ENCODE measurements around the gene CD59. TPM values are rescaled to one million over a fixed set of nuclear protein-coding genes. Genes with fewer than 3 reads are reported as not detected.

Gene CD59
- total and polyA plus RNA-seq, 2 of the 4 experiments (the other 2 are of a cell fraction), result 765 to 1,140 TPM

DNA sequence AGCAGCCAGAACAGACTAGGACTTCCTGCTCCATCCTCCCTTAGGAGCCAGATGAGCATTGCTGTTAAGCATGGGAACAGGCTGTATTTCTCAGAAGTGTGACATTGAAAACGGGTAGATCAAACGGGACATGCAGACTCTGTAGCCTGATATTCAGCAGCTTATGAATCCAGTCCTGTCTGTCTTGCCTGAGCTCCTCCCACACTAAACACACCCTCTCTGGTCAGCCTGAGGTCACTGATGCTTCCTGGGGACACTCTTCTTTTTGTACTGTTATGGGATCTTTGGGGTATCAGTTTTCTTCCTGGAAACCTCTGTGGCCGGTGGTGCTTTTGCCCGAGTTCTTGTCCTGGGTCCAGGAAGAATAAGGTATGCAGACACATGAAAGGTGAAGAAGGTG lies 71.4 kb downstream of the CD59 start:
- no TSS peak for BruUV-seq (replicated peaks)
- dilution Hi-C loops (cut with HindIII; ENCODE audit: low sequenced_read_pairs, unreplicated experiment), result no loop called here
- in situ Hi-C loops (cut with MboI; ENCODE audit: low sequenced_read_pairs), result no loop called here

More for the DNA sequence above, 71.4 kb downstream of the CD59 start:
- Histone ChIP-seq H2BK15ac (ENCODE audit: low read depth, low read length) (no peak overlapping the region), H2BK20ac (ENCODE audit: low read depth, low read length) (no peak overlapping the region), H3K23ac (ENCODE audit: low read depth, low read length) (peak overlapping the region; percentile 48), H4K20me1 (ENCODE audit: insufficient read depth, low read length) (no peaks in the 10 kb centered on the region), H2AK9ac (replicated peaks; ENCODE audit: low read depth, low read length, poor library complexity) (no peak overlapping the region), H3K9ac (ENCODE audit: low read depth, low read length) (no peak overlapping the region), H3K56ac (ENCODE audit: extremely low read depth, insufficient read depth, low read length) (no peak overlapping the region), H3K4me2 (ENCODE audit: low read depth, low read length) (no peak overlapping the region), H3K79me1 (ENCODE audit: low read depth in 1 of 2, low read length in 2 of 2) (peaks cover 0 to 3% of the 10 kb centered on the region in 2 experiments; a peak in 1 of 4 replicates), H4K5ac (ENCODE audit: low read depth, low read length) (no peak overlapping the region), H2AK5ac (ENCODE audit: low read depth, low read length) (no peak overlapping the region), H3K36me3 (ENCODE audit: control insufficient read depth, insufficient read depth, low read length) (no peaks in the 10 kb centered on the region), H3K18ac (ENCODE audit: low read depth, low read length) (no peak overlapping the region), H3K4me3 (ENCODE audit: insufficient read depth, low read depth, low read length) (no peak overlapping the region), H3K9me1 (ENCODE audit: insufficient read depth, low read length) (no peaks in the 10 kb centered on the region; the same call in 1 of the 2 replicates), H3K14ac (replicated peaks; ENCODE audit: low read depth, low read length) (no peak overlapping the region), H3K4ac (ENCODE audit: low read depth, low read length) (no peak overlapping the region), H2BK5ac (ENCODE audit: low read depth, low read length, poor library complexity, severe bottlenecking) (no peak overlapping the region), H3K27me3 (ENCODE audit: control insufficient read depth, insufficient read depth, low read length) (no peaks in the 10 kb centered on the region), H4K8ac (ENCODE audit: low read depth in 2 of 2, low read length in 2 of 2) (no peak overlapping the region), H4K91ac (ENCODE audit: insufficient read depth, low read depth, low read length) (no peak overlapping the region), H3K4me1 (ENCODE audit: control insufficient read depth, insufficient read depth, low read length) (0 out of 2 replicates have a peak, but pooled peaks cover 2% of the 10 kb centered on the region), H2BK120ac (ENCODE audit: low read depth, low read length) (no peak overlapping the region), H2AFZ (replicated peaks; ENCODE audit: low read length, poor library complexity) (no peak overlapping the region), H3K9me3 (ENCODE audit: control insufficient read depth, insufficient read depth, low read length) (no peaks in the 10 kb centered on the region), H3K27ac (ENCODE audit: insufficient read depth, low read length) (no peak overlapping the region)
- TF ChIP-seq FOS (IDR thresholded peaks at IDR 0.05; ENCODE audit: low read depth, low read length) (no peak), CEBPB (IDR thresholded peaks at IDR 0.05; ENCODE audit: low read depth, low read length) (no peak), MAFK (IDR thresholded peaks at IDR 0.05; ENCODE audit: low read depth, low read length) (no peak), BHLHE40 (IDR thresholded peaks at IDR 0.05; ENCODE audit: low read depth, low read length) (no peak), MAZ (IDR thresholded peaks at IDR 0.05; ENCODE audit: borderline replicate concordance, low read depth, low read length) (no peak), SMC3 (IDR thresholded peaks at IDR 0.05; ENCODE audit: low read depth, low read length) (no peak), RFX5 (IDR thresholded peaks at IDR 0.05; ENCODE audit: low read depth, low read length) (no peak), MXI1 (IDR thresholded peaks at IDR 0.05; ENCODE audit: borderline replicate concordance, low read depth, low read length) (no peak), POLR2A (IDR thresholded peaks at IDR 0.05; ENCODE audit: low read depth, low read length) (no peak)
- TF ChIP-seq, protein P1, sequence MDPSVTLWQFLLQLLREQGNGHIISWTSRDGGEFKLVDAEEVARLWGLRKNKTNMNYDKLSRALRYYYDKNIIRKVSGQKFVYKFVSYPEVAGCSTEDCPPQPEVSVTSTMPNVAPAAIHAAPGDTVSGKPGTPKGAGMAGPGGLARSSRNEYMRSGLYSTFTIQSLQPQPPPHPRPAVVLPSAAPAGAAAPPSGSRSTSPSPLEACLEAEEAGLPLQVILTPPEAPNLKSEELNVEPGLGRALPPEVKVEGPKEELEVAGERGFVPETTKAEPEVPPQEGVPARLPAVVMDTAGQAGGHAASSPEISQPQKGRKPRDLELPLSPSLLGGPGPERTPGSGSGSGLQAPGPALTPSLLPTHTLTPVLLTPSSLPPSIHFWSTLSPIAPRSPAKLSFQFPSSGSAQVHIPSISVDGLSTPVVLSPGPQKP (IDR thresholded peaks at IDR 0.05; ENCODE audit: borderline replicate concordance, low read depth, low read length), result no peak
- TF ChIP-seq, protein P2, sequence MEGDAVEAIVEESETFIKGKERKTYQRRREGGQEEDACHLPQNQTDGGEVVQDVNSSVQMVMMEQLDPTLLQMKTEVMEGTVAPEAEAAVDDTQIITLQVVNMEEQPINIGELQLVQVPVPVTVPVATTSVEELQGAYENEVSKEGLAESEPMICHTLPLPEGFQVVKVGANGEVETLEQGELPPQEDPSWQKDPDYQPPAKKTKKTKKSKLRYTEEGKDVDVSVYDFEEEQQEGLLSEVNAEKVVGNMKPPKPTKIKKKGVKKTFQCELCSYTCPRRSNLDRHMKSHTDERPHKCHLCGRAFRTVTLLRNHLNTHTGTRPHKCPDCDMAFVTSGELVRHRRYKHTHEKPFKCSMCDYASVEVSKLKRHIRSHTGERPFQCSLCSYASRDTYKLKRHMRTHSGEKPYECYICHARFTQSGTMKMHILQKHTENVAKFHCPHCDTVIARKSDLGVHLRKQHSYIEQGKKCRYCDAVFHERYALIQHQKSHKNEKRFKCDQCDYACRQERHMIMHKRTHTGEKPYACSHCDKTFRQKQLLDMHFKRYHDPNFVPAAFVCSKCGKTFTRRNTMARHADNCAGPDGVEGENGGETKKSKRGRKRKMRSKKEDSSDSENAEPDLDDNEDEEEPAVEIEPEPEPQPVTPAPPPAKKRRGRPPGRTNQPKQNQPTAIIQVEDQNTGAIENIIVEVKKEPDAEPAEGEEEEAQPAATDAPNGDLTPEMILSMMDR (conservative IDR thresholded peaks at IDR 0.05; ENCODE audit: low read depth, low read length), result no peak
- CTCF ChIA-PET, result no interaction called here
- WGBS, 2 experiments (ENCODE audit: extremely low coverage in 2 of 2, insufficient read length in 1 of 2), result no CpG with 5 or more reads among the region's 4 CpGs
- peak; percentile 68 for ATAC-seq (ENCODE audit: low read depth)
- DNase-seq, result no peak
- POLR2A ChIA-PET (ENCODE audit: unreplicated experiment), result no interaction called here
- intact Hi-C loops (cut with micrococcal nuclease), result no loop called here
